ENCODE data around the gene PRCD. TPM values are rescaled to one million over a fixed set of nuclear protein-coding genes. Genes with fewer than 3 reads are reported as not detected.
"Not testable (repeated sequence)": the region's sequence is repeated elsewhere in the genome, so short reads cannot be mapped to it uniquely, and the experiment has no call there.

PRCD gene
- total RNA-seq, 1 donor from 2014 or later: 0.75 TPM

DNA sequence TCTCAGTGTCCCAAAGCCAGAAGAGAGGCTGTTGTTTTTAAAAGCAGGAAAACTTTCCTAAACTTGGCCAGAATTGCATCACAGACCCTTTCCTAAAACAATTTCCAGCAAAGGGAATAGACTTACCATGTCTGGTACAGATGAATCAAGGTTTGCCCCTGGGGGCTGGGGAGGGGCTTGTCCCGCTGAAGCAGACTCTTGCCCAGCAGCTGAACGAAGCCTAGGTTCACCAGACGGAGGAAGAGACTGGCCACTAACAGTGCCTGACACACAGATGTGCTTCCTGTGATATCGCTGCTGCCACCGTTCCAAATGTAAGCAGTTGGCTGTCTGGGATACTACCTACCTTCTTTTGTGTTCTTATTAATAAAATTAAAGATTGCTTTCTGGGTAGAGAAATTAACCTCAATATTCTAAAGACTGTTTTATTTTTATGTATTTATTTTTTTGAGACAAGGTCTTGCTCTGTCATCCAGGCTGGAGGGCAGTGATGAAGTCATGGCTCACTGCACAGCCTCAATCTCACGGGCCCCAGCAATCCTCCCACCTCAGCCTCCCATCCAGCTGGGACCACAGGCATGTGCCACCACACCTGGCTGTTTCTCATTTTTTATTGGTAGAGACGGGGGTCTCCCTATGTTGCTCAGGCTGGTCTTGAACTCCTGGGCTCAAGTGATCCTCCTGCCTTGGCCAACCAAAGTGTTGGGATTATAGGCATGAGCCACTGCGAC, 13.5 kb downstream of the PRCD start:
- TF ChIP-seq, protein P1, sequence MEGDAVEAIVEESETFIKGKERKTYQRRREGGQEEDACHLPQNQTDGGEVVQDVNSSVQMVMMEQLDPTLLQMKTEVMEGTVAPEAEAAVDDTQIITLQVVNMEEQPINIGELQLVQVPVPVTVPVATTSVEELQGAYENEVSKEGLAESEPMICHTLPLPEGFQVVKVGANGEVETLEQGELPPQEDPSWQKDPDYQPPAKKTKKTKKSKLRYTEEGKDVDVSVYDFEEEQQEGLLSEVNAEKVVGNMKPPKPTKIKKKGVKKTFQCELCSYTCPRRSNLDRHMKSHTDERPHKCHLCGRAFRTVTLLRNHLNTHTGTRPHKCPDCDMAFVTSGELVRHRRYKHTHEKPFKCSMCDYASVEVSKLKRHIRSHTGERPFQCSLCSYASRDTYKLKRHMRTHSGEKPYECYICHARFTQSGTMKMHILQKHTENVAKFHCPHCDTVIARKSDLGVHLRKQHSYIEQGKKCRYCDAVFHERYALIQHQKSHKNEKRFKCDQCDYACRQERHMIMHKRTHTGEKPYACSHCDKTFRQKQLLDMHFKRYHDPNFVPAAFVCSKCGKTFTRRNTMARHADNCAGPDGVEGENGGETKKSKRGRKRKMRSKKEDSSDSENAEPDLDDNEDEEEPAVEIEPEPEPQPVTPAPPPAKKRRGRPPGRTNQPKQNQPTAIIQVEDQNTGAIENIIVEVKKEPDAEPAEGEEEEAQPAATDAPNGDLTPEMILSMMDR (conservative IDR thresholded peaks at IDR 0.05): no peak
- DNase-seq (ENCODE audit: low read depth, low spot score): no peak
- no peak overlapping the region for H3K4me3 Mint-ChIP-seq
- no peaks in the 10 kb centered on the region for H3K36me3 Mint-ChIP-seq (ENCODE audit: low read depth)
- H3K27ac Mint-ChIP-seq (ENCODE audit: unreplicated experiment): no peak overlapping the region
- peaks cover 41% of the 10 kb centered on the region for H3K4me1 Mint-ChIP-seq
- H3K9me3 Mint-ChIP-seq: no peaks in the 10 kb centered on the region
- no peaks in the 10 kb centered on the region for H3K27me3 Mint-ChIP-seq (ENCODE audit: low read depth)

DNA sequence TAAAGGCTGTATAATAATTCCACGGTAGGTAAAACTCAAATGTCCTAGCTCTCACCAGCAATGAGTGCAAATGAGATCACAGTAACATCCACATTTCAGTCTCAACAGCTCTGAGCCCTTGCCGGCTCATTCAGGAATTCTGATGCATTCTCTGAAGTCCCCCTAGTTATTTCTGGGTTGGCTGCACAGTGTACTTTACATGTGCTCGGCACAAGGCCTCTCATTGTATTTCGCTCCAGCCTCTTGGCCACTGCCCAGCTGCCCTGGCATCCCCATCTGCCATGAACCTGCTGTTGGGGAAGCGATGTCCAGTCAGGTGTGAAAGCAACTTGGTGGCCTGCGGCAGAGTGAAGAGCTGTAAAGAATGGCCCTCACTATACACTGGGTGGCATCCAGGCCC, 14.3 kb downstream of the PRCD start:
- TF ChIP-seq, protein P1 (conservative IDR thresholded peaks at IDR 0.05): no peak
- Mint-ChIP-seq H3K36me3 (ENCODE audit: low read depth) (peaks cover 4% of the 10 kb centered on the region), H3K4me3 (peak overlapping the region; percentile 60), H3K4me1 (peaks cover 49% of the 10 kb centered on the region), H3K9me3 (no peaks in the 10 kb centered on the region), H3K27ac (ENCODE audit: unreplicated experiment) (no peak overlapping the region), H3K27me3 (ENCODE audit: low read depth) (no peaks in the 10 kb centered on the region)
- DNase-seq (ENCODE audit: low read depth, low spot score): no peak

DNA sequence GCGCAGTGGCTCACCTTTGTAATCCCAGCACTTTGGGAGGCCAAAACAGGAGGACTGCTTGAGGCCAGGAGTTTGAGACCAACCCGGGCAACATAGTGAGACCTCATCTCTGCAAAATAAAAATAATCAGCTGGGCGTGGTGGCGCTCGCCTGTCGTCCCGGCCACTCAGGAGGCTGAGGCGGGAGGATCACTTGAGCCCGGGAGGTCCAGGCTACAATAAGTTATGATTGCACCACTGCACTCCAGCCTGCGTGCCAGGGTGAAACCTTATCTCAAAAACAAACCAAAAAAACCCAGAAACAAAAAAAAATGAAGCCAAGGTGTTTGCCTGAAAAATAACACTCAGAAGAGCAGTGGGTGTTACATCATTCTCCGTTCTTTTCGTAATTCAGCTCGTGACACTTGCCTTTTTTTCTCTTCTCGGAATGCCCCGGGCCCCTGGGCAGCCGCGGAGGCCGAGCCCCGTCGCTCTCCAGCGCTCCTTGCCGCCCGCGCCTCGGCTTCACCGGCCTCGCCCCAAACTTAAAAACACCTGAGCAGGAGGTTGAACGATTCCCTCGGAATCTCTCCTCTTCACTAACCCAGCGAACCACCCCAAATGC, 17.0 kb downstream of the PRCD start:
- no peak for DNase-seq (ENCODE audit: low read depth, low spot score)
- H3K4me1 Mint-ChIP-seq: peaks cover 68% of the 10 kb centered on the region

GRCh38 chr17:76557368-76558197, 17.7 kb downstream of the PRCD start:
- Mint-ChIP-seq H3K36me3 (ENCODE audit: low read depth) (peaks cover 9% of the 10 kb centered on the region), H3K4me1 (peaks cover 71% of the 10 kb centered on the region), H3K9me3 (no peaks in the 10 kb centered on the region), H3K27ac (ENCODE audit: unreplicated experiment) (peak overlapping the region; percentile 100), H3K27me3 (ENCODE audit: low read depth) (no peaks in the 10 kb centered on the region), H3K4me3 (peak overlapping the region; percentile 99)
- TF ChIP-seq, protein P1 (conservative IDR thresholded peaks at IDR 0.05): peak; percentile 77
- DNase-seq (ENCODE audit: low read depth, low spot score): peak; percentile 98

More for the DNA sequence above, 17.0 kb downstream of the PRCD start:
- Mint-ChIP-seq H3K27me3 (ENCODE audit: low read depth) (no peaks in the 10 kb centered on the region), H3K9me3 (no peaks in the 10 kb centered on the region), H3K27ac (ENCODE audit: unreplicated experiment) (peak overlapping the region; percentile 95), H3K36me3 (ENCODE audit: low read depth) (peaks cover 8% of the 10 kb centered on the region), H3K4me3 (peak overlapping the region; percentile 99)
- TF ChIP-seq, protein P1 (conservative IDR thresholded peaks at IDR 0.05): no peak

DNA sequence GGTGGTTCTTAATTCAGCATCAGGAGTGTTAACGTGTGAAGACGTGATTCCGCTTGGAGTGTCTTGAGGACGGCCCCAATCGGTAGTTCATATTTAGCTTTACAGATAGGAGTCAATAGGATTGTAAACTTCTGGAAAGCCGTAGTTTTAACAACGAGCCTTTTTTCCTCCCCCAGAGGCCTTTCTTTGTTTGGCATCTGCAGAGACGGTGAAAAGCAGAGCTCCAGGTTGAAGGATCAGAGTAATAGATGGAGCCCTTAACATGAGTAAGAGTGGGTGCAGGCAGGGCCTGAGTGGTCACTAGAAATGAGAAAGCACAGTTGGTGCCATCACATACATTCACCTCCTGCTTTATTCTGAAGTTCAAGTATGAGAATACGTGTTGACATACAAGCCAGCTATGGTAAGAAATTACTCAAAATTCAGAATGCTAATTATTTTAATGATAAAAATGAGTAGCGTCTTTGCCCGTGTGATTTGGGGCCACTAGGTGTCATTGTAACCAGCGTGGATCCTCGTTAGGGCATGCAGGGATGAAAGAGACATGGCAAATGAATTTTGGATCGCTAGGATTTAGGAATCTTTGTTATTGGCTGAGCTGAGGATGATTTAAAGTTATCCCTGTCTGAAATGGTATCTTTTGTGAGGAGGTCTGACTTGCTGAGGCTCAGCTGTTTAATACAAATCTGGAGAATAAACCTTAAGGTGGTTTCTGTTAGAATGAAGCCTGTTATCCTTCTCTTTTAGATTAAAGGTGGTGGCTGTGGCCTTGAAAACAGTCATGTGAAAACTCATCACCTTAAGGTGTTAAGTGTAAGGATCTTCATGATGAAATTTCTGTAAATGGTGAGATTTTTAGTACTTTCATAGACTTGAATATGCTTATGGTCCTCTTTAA, 18.6 kb downstream of the PRCD start:
- H3K4me1 Mint-ChIP-seq: peaks cover 75% of the 10 kb centered on the region
- H3K27me3 Mint-ChIP-seq (ENCODE audit: low read depth): no peaks in the 10 kb centered on the region
- TF ChIP-seq, protein P1 (conservative IDR thresholded peaks at IDR 0.05): peak; percentile 70
- peak overlapping the region; percentile 99 for H3K4me3 Mint-ChIP-seq
- no peak for DNase-seq (ENCODE audit: low read depth, low spot score)
- peak overlapping the region; percentile 100 for H3K27ac Mint-ChIP-seq (ENCODE audit: unreplicated experiment)
- H3K9me3 Mint-ChIP-seq: no peaks in the 10 kb centered on the region
- H3K36me3 Mint-ChIP-seq (ENCODE audit: low read depth): peaks cover 12% of the 10 kb centered on the region

GRCh38 chr17:76559460-76559859, 19.6 kb downstream of the PRCD start:
- Mint-ChIP-seq H3K4me3 (peak overlapping the region; percentile 99), H3K4me1 (peaks cover 68% of the 10 kb centered on the region), H3K36me3 (ENCODE audit: low read depth) (peaks cover 12% of the 10 kb centered on the region)
- H3K27ac Mint-ChIP-seq (ENCODE audit: unreplicated experiment); H3K27me3 Mint-ChIP-seq (ENCODE audit: low read depth); H3K9me3 Mint-ChIP-seq; DNase-seq (ENCODE audit: low read depth, low spot score): not testable (repeated sequence)
